Thoracic aorta (tissue), 2 donors: ENCODE results near the gene GPC6. TPM values are rescaled to one million over a fixed set of nuclear protein-coding genes. Genes with fewer than 3 reads are reported as not detected.

Source experiments
- ATAC-seq: fragments of 150-250 bp; one replicate; pipeline ENCODE4 v1.8.0; 2017; ENCODE audit warnings: low read depth; ENCODE audit not compliant: insufficient number of reproducible peaks, low FRiP score
- DNase-seq: peaks from one replicate; pipeline ENCODE4 v3.0.0-alpha.2; 2020; ENCODE audit warnings: low spot score
- H3K27ac ChIP-seq, 2 donors: fragments of 200-600 bp; sonication (generic); 1 replicate in 1 of 2; 2 replicates in 1 of 2; pipeline ENCODE4 v1.5.1; 2016; ENCODE audit warnings: mild to moderate bottlenecking in 2 of 2, moderate library complexity in 2 of 2
- H3K27me3 ChIP-seq: fragments of 200-600 bp; sonication (generic); replicated peaks from 2 replicates; pipeline ENCODE4 v1.6.0; 2016; ENCODE audit warnings: mild to moderate bottlenecking; ENCODE audit not compliant: insufficient read depth
- H3K36me3 ChIP-seq: fragments of 200-600 bp; sonication (generic); one replicate; pipeline ENCODE4 v1.5.1; 2016
- H3K4me1 ChIP-seq, 2 donors: fragments of 200-600 bp; sonication (generic); 1 replicate in 1 of 2; 2 replicates in 1 of 2; pipeline versions ENCODE4 v1.5.1 to v1.6.0; 2016; ENCODE audit warnings: low read depth in 2 of 2, mild to moderate bottlenecking in 1 of 2; ENCODE audit not compliant: control insufficient read depth in 1 of 2
- H3K4me3 ChIP-seq: fragments of 200-600 bp; sonication (generic); 2 replicates; pipeline ENCODE4 v1.5.1; 2016; ENCODE audit warnings: mild to moderate bottlenecking
- H3K9me3 ChIP-seq: fragments of 200-600 bp; sonication (generic); 2 replicates; pipeline ENCODE4 v1.5.1; 2016
- total RNA-seq, 2 donors: library from RNA; depleted of rRNA; stranded (reverse); fragments of >200 nt; gene quantifications; one replicate each; pipeline versions ENCODE4 v1.1.0 to v1.2.3, GENCODE V29; 2016
- TF ChIP-seq, protein P1 (sequence below): fragments of 200-600 bp; sonication (generic); IDR thresholded peaks from one replicate; pipeline ENCODE4 v1.5.1; 2019; ENCODE audit warnings: antibody characterized with exemption

Gene GPC6
- total RNA-seq, 2 donors from 2014 or later: 34.9 to 56.4 TPM

DNA sequence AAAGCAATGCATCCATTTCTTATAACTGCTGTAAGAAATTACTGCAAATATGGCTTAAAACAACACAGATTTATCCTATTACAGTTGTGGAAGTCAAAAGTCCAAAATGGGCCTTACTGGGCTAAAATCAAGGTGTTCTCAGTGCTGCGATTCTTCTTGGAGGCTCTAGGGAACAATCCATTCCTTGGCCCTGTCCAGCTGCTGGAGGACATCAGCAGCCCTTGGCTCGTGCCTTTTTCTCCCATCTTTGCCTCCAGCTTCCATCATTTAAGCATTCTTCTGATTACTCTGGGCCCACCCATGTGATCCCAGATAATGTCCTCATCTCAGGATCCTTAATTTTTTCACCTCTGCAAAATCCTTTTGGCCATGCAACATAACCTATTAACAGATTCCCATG is 645.8 kb downstream of the GPC6 start:
- Histone ChIP-seq H3K27ac (no peak overlapping the region), H3K27me3 (no peaks in the 10 kb centered on the region), H3K36me3 (no peaks in the 10 kb centered on the region), H3K4me3 (no peak overlapping the region), H3K4me1 (peaks cover 0 to 7% of the 10 kb centered on the region in 2 donors), H3K9me3 (no peaks in the 10 kb centered on the region)
- TF ChIP-seq, protein P1, sequence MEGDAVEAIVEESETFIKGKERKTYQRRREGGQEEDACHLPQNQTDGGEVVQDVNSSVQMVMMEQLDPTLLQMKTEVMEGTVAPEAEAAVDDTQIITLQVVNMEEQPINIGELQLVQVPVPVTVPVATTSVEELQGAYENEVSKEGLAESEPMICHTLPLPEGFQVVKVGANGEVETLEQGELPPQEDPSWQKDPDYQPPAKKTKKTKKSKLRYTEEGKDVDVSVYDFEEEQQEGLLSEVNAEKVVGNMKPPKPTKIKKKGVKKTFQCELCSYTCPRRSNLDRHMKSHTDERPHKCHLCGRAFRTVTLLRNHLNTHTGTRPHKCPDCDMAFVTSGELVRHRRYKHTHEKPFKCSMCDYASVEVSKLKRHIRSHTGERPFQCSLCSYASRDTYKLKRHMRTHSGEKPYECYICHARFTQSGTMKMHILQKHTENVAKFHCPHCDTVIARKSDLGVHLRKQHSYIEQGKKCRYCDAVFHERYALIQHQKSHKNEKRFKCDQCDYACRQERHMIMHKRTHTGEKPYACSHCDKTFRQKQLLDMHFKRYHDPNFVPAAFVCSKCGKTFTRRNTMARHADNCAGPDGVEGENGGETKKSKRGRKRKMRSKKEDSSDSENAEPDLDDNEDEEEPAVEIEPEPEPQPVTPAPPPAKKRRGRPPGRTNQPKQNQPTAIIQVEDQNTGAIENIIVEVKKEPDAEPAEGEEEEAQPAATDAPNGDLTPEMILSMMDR: no peak
- no peak for DNase-seq
- no peak for ATAC-seq

DNA sequence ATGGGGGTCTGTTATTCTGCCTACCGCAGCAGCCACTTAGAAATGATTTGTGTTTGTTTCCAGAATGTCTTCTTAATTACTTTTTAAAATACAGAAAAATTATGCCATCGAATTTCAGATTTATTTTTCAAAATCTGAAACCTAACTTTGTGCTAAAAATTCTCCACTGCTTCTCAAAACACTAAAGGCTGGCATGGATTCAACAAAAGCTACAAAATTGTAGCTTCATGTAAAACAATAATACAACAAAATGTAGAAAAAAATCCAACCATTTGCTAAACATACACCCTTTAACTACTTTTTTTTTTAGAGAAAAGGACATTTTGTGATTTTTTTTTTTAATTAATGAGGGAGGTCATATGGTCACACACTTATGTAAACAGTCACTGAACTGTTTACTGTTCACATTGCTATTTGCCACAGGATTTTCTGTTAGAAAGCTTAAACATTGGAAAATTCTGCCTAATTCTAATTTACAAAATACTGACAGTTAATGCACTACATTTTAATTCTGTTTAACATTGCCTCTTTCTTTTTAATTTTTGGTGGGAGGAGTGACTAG is 646.3 kb downstream of the GPC6 start:
- no peak overlapping the region for H3K27ac ChIP-seq
- H3K4me1 ChIP-seq: peaks cover 0 to 7% of the 10 kb centered on the region in 2 donors
- H3K27me3 ChIP-seq: no peaks in the 10 kb centered on the region
- no peak for ATAC-seq
- no peaks in the 10 kb centered on the region for H3K36me3 ChIP-seq
- TF ChIP-seq, protein P1: no peak
- H3K4me3 ChIP-seq: no peak overlapping the region
- no peaks in the 10 kb centered on the region for H3K9me3 ChIP-seq
- DNase-seq: no peak

DNA sequence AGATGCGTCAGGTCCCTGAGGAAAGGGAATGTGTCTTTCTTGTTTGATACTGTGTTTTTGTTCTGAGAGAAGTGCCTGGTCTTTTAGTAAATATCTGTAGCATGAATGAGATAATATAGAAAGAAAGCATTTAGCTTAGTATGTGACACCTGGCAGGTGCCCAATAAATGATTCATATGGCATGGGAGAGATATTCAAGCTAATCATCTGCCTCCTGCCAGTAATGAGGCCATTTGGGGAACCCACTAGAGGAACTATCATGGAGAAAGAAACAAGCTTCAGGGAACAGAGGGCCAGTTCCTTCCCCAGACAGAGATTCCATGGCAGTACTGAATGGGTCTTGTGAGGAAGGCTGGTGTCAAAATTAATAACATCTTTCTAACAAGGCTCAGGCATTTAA is 648.9 kb downstream of the GPC6 start:
- Histone ChIP-seq H3K27ac (no peak overlapping the region), H3K9me3 (no peaks in the 10 kb centered on the region), H3K27me3 (no peaks in the 10 kb centered on the region), H3K4me1 (peaks cover 0 to 7% of the 10 kb centered on the region in 2 donors), H3K36me3 (no peaks in the 10 kb centered on the region), H3K4me3 (no peak overlapping the region)
- no peak for ATAC-seq
- TF ChIP-seq, protein P1: no peak
- DNase-seq: no peak

DNA sequence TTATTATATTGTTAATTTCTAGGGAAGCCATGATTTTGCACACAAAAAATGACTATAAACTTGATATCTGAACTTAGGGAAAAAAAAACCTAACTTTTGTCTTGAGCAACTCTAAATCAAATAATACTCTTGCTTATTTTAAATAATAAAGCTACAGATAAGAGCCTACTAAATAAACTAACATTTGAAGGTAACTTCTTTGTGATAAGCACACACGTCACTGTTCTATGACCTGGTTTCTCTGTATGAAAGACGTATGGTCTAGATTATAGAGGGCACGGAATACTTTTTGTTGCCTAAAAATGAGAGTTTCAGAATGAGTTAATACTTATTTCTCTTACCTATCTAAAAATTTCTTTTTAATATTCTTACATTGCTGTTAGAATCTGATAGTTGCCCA is 649.6 kb downstream of the GPC6 start:
- H3K9me3 ChIP-seq: no peaks in the 10 kb centered on the region
- H3K4me3 ChIP-seq: no peak overlapping the region
- H3K4me1 ChIP-seq: peaks cover 0 to 7% of the 10 kb centered on the region in 2 donors
- no peak overlapping the region for H3K27ac ChIP-seq
- TF ChIP-seq, protein P1: no peak
- no peaks in the 10 kb centered on the region for H3K36me3 ChIP-seq
- H3K27me3 ChIP-seq: no peaks in the 10 kb centered on the region
- ATAC-seq (no peak), DNase-seq (no peak)

DNA sequence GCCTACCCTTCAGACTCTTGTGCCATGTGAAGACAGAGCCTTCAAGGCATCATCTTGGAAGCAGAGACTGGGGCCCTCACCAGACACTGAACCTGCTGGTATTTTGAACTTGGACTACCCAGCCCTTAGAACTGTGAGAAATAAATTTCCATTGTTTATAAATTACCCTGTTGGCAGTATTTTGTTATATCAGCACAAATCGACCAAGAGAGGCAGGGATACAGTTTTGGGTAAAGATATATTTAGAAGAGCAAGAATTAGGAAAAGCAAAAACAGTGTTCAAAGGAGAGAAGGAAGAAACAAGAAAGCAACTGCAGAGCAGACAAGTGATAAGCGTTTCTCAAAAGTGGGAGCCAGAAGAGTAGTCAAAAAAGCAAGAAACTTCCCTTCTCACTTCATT is 652.1 kb downstream of the GPC6 start:
- no peaks in the 10 kb centered on the region for H3K36me3 ChIP-seq
- no peak overlapping the region for H3K27ac ChIP-seq
- DNase-seq (no peak), ATAC-seq (no peak)
- no peak overlapping the region for H3K4me3 ChIP-seq
- TF ChIP-seq, protein P1: no peak
- H3K27me3 ChIP-seq: no peaks in the 10 kb centered on the region
- no peaks in the 10 kb centered on the region for H3K9me3 ChIP-seq
- H3K4me1 ChIP-seq: no peaks in the 10 kb centered on the region
